Mesendoderm (in vitro differentiated cells): Measurements from ENCODE around the gene PDE9A.
"Not testable (repeated sequence)": the region's sequence is repeated elsewhere in the genome, so short reads cannot be mapped to it uniquely, and the experiment has no call there.

Experiments
- DNase-seq: peaks from one replicate; pipeline ENCODE4 v3.0.0; 2013
- H2AK5ac ChIP-seq: 2 replicates; pipeline ENCODE4 v1.6.1; 2013; ENCODE audit warnings: low read length, inconsistent platforms
- H2BK120ac ChIP-seq: 2 replicates; pipeline ENCODE4 v1.6.1; 2013; ENCODE audit warnings: low read depth, mild to moderate bottlenecking, low read length, moderate library complexity, mixed read lengths
- H2BK15ac ChIP-seq: replicated peaks from 2 replicates; pipeline ENCODE4 v1.6.1; 2013; ENCODE audit warnings: low read depth, mild to moderate bottlenecking, moderate library complexity
- H2BK5ac ChIP-seq: 2 replicates; pipeline ENCODE4 v1.6.1; 2013; ENCODE audit warnings: low read length, inconsistent platforms
- H3K18ac ChIP-seq: 2 replicates; pipeline ENCODE4 v1.6.1; 2013; ENCODE audit warnings: mild to moderate bottlenecking, low read length, mixed read lengths
- H3K23ac ChIP-seq: one replicate; pipeline ENCODE4 v1.6.1; 2013; ENCODE audit warnings: low read length
- H3K27ac ChIP-seq: 2 replicates; pipeline ENCODE4 v1.5.1; 2013; ENCODE audit warnings: low read depth, mild to moderate bottlenecking, inconsistent platforms, low read length, moderate library complexity
- H3K27me3 ChIP-seq: 2 replicates; pipeline ENCODE4 v1.6.1; 2013; ENCODE audit warnings: low read length, control low read depth, mild to moderate bottlenecking, inconsistent platforms; ENCODE audit not compliant: insufficient read depth, poor library complexity
- H3K36me3 ChIP-seq: 2 replicates; pipeline ENCODE4 v1.6.1; 2013; ENCODE audit warnings: low read length, inconsistent platforms; ENCODE audit not compliant: control insufficient read depth, insufficient read depth
- H3K4ac ChIP-seq: one replicate; pipeline ENCODE4 v1.6.1; 2013; ENCODE audit warnings: low read depth, mild to moderate bottlenecking, low read length, moderate library complexity
- H3K4me1 ChIP-seq: 2 replicates; pipeline ENCODE4 v1.6.1; 2013; ENCODE audit warnings: low read depth, low read length, inconsistent platforms; ENCODE audit not compliant: control insufficient read depth
- H3K4me2 ChIP-seq: 2 replicates; pipeline ENCODE4 v1.6.1; 2013; ENCODE audit warnings: low read length
- H3K4me3 ChIP-seq: 2 replicates; pipeline ENCODE4 v1.5.1; 2013; ENCODE audit warnings: mild to moderate bottlenecking, low read length
- H3K56ac ChIP-seq: one replicate; pipeline ENCODE4 v1.6.1; 2013; ENCODE audit warnings: low read length
- H3K79me1 ChIP-seq: 2 replicates; pipeline ENCODE4 v1.6.1; 2013; ENCODE audit warnings: low read length, inconsistent platforms
- H3K79me2 ChIP-seq: 2 replicates; pipeline ENCODE4 v1.6.1; 2013; ENCODE audit warnings: mild to moderate bottlenecking, low read length; ENCODE audit not compliant: control insufficient read depth, insufficient read depth
- H3K9ac ChIP-seq: 2 replicates; pipeline ENCODE4 v1.6.1; 2013; ENCODE audit warnings: low read length, inconsistent platforms
- H4K5ac ChIP-seq: one replicate; pipeline ENCODE4 v1.6.1; 2013; ENCODE audit warnings: low read length
- H4K8ac ChIP-seq: one replicate; pipeline ENCODE4 v1.6.1; 2013; ENCODE audit warnings: low read depth, mild to moderate bottlenecking, control low read depth, low read length, moderate library complexity
- WGBS: extraction: QIAGEN DNeasy Blood & Tissue Kit; methylation state at CpG from one replicate; pipeline ENCODE4 v1.1.7; 2013; ENCODE audit warnings: low lambda C conversion rate, missing lambda C conversion rate; ENCODE audit not compliant: insufficient coverage; ENCODE audit errors: extremely low coverage; 5-methylcytosine and 5-hydroxymethylcytosine counted together

Gene PDE9A

GRCh38 chr21:42806509-42807140 is 153.2 kb downstream of the PDE9A start:
- peak overlapping the region; percentile 59 for H3K23ac ChIP-seq
- H3K56ac ChIP-seq: peak overlapping the region; percentile 91
- peak; percentile 98 for DNase-seq
- H3K18ac ChIP-seq: peak overlapping the region; percentile 98
- no peak overlapping the region for H3K4me3 ChIP-seq
- no peaks in the 10 kb centered on the region for H3K79me1 ChIP-seq
- peak overlapping the region; percentile 99 for H2BK5ac ChIP-seq
- no peak overlapping the region for H2BK15ac ChIP-seq
- no peak overlapping the region for H3K4me2 ChIP-seq
- H2AK5ac ChIP-seq: peak overlapping the region; percentile 87
- H3K27me3 ChIP-seq: no peaks in the 10 kb centered on the region
- peak overlapping the region; percentile 54 for H3K9ac ChIP-seq
- H3K4me1 ChIP-seq: peaks cover 12% of the 10 kb centered on the region
- peak overlapping the region; percentile 100 for H3K27ac ChIP-seq
- H4K8ac ChIP-seq: peak overlapping the region; percentile 97
- peak overlapping the region; percentile 100 for H3K4ac ChIP-seq
- H3K79me2 ChIP-seq: no peaks in the 10 kb centered on the region
- H4K5ac ChIP-seq: no peak overlapping the region
- no CpG with 5 or more reads among the region's 14 CpGs for WGBS
- no peaks in the 10 kb centered on the region for H3K36me3 ChIP-seq
- peak overlapping the region; percentile 99 for H2BK120ac ChIP-seq

GRCh38 chr21:42807293-42807895 is 154.0 kb downstream of the PDE9A start:
- Histone ChIP-seq H4K5ac (peak overlapping the region; percentile 75), H3K9ac (peak overlapping the region; percentile 54), H3K27ac (peak overlapping the region; percentile 100), H3K56ac (peak overlapping the region; percentile 91), H3K4me1 (peaks cover 12% of the 10 kb centered on the region), H2BK5ac (peak overlapping the region; percentile 99), H2AK5ac (peak overlapping the region; percentile 87), H3K4ac (peak overlapping the region; percentile 100), H2BK120ac (peak overlapping the region; percentile 99), H3K18ac (peak overlapping the region; percentile 98)
- peak; percentile 49 for DNase-seq
- not testable (repeated sequence) for H3K23ac ChIP-seq, H3K36me3 ChIP-seq, H3K79me1 ChIP-seq, H3K4me2 ChIP-seq, H3K27me3 ChIP-seq, H3K4me3 ChIP-seq, H3K79me2 ChIP-seq, H2BK15ac ChIP-seq, H4K8ac ChIP-seq
- no CpG with 5 or more reads among the region's 16 CpGs for WGBS

DNA sequence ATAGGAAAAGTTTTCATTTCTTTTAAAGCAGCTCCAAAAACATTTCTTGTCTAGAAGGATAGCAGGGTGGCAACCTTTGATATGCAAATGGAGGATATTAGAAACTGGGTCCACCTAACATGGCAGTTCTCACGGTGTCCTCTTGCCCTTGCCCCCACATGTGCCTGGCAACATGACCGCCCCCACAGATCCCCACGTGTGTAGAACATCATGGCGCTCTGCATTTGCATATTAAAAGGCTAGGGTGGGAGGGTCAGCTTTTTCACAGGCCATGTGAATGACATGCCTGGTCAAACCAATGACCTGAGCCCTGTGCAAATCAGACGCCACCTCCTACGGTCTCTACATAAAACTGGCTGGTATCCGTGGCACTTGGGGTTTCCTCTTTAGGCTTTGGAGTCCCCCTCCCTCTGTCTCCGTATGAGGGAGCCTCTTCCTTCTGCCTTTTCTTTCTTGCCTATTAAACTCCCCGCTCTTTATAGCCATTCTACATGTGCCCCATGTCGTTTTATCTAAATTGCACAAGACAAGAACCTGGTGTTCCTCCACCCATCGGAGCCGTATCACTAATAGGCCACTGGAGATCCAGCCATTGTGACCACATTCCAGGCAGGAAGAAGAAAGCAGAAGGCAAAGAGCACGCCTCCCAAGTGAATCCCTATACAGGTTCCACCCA is 154.7 kb downstream of the PDE9A start:
- no peaks in the 10 kb centered on the region for H3K36me3 ChIP-seq
- no peaks in the 10 kb centered on the region for H3K27me3 ChIP-seq
- peak overlapping the region; percentile 89 for H3K4ac ChIP-seq
- H2BK15ac ChIP-seq: no peak overlapping the region
- no peak overlapping the region for H3K4me3 ChIP-seq
- no peaks in the 10 kb centered on the region for H3K79me2 ChIP-seq
- WGBS: no CpG with 5 or more reads among the region's 13 CpGs
- H3K56ac ChIP-seq: peak overlapping the region; percentile 75
- no peak overlapping the region for H3K4me2 ChIP-seq
- no peak overlapping the region for H4K8ac ChIP-seq
- peak overlapping the region; percentile 29 for H3K18ac ChIP-seq
- H3K79me1 ChIP-seq: no peaks in the 10 kb centered on the region
- H3K9ac ChIP-seq: no peak overlapping the region
- peaks cover 12% of the 10 kb centered on the region for H3K4me1 ChIP-seq
- peak; percentile 45 for DNase-seq
- peak overlapping the region; percentile 9 for H4K5ac ChIP-seq
- H2AK5ac ChIP-seq: peak overlapping the region; percentile 10
- peak overlapping the region; percentile 3 for H3K27ac ChIP-seq
- no peak overlapping the region for H3K23ac ChIP-seq
- H2BK5ac ChIP-seq: peak overlapping the region; percentile 41
- H2BK120ac ChIP-seq: peak overlapping the region; percentile 4

DNA sequence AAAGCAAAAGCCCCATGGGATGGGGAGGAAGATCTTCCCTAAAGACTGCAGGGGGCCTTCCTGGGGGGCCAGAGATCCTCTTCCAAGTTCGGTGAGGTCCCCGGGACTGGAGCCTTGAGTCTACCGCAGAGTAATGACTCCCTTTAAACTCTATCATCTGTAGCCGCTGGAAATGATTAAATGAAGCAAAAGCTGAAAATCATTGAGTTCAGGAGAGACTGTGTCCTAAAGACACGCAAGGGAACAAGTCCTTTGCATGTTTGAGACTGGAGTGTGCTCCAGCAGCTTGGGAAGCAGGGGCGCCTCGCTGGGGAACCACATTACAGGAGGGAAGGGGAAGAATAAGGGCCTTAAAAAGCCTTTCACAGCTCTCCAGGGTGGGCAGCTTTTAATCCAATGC is 155.8 kb downstream of the PDE9A start:
- Histone ChIP-seq H2AK5ac (peak overlapping the region; percentile 28), H3K4me3 (no peak overlapping the region), H4K8ac (no peak overlapping the region), H3K36me3 (no peaks in the 10 kb centered on the region), H3K79me1 (no peaks in the 10 kb centered on the region), H3K4ac (peak overlapping the region; percentile 58), H3K18ac (peak overlapping the region; percentile 32), H2BK5ac (no peak overlapping the region), H3K56ac (peak overlapping the region; percentile 20), H3K23ac (no peak overlapping the region), H3K4me2 (no peak overlapping the region), H3K4me1 (peaks cover 12% of the 10 kb centered on the region), H3K27ac (no peak overlapping the region), H4K5ac (no peak overlapping the region), H3K27me3 (no peaks in the 10 kb centered on the region), H2BK120ac (no peak overlapping the region), H3K9ac (no peak overlapping the region), H2BK15ac (no peak overlapping the region), H3K79me2 (no peaks in the 10 kb centered on the region)
- DNase-seq: no peak
- WGBS: no CpG with 5 or more reads among the region's 7 CpGs

GRCh38 chr21:42809577-42810475 is 156.4 kb downstream of the PDE9A start:
- H2BK5ac ChIP-seq: no peak overlapping the region
- H3K79me2 ChIP-seq: no peaks in the 10 kb centered on the region
- H3K23ac ChIP-seq: no peak overlapping the region
- H4K5ac ChIP-seq: no peak overlapping the region
- H3K4me3 ChIP-seq: no peak overlapping the region
- no peak overlapping the region for H3K27ac ChIP-seq
- peak overlapping the region; percentile 3 for H2AK5ac ChIP-seq
- no peaks in the 10 kb centered on the region for H3K36me3 ChIP-seq
- H3K56ac ChIP-seq: peak overlapping the region; percentile 20
- no peaks in the 10 kb centered on the region for H3K27me3 ChIP-seq
- no peaks in the 10 kb centered on the region for H3K79me1 ChIP-seq
- no peak overlapping the region for H2BK15ac ChIP-seq
- H3K4me1 ChIP-seq: peaks cover 12% of the 10 kb centered on the region
- DNase-seq: no peak
- H2BK120ac ChIP-seq: no peak overlapping the region
- no peak overlapping the region for H3K4me2 ChIP-seq
- H3K9ac ChIP-seq: no peak overlapping the region
- WGBS: no CpG with 5 or more reads among the region's 18 CpGs
- H3K4ac ChIP-seq: no peak overlapping the region
- no peak overlapping the region for H3K18ac ChIP-seq
- H4K8ac ChIP-seq: no peak overlapping the region
